Peyer's patch (tissue), 4 donors: Measurements from ENCODE around the gene EIF2S2. TPM values are rescaled to one million over a fixed set of nuclear protein-coding genes. Genes with fewer than 3 reads are reported as not detected.
A peak's percentile ranks its signal among the peaks of the same experiment; 100 is the strongest.
"Not testable (repeated sequence)": the region's sequence is repeated elsewhere in the genome, so short reads cannot be mapped to it uniquely, and the experiment has no call there.

Experiments used
- DNase-seq, 3 donors: peaks; one replicate each; pipeline ENCODE4 v3.0.0-alpha.2; 2017 to 2019
- H3K27ac ChIP-seq, 4 donors: fragments of 200-600 bp; sonication (generic); one replicate each; pipeline ENCODE4 v1.5.1; 2016 to 2019
- H3K27me3 ChIP-seq, 2 donors: fragments of 200-600 bp; sonication (generic); one replicate each; pipeline ENCODE4 v1.5.1; 2019
- H3K36me3 ChIP-seq, 3 donors: fragments of 200-600 bp; sonication (generic); one replicate each; pipeline ENCODE4 v1.5.1; 2016 to 2019
- H3K4me1 ChIP-seq, 4 donors: fragments of 200-600 bp; sonication (generic); one replicate each; pipeline ENCODE4 v1.5.1; 2016 to 2019
- H3K4me3 ChIP-seq, 4 donors: fragments of 200-600 bp; sonication (generic); 1 replicate in 3 of 4; 2 replicates in 1 of 4; pipeline ENCODE4 v1.5.1; 2016 to 2019; ENCODE audit warnings: mild to moderate bottlenecking in 1 of 4
- H3K9me3 ChIP-seq, 4 donors: fragments of 200-600 bp; sonication (generic); one replicate each; pipeline ENCODE4 v1.5.1; 2016 to 2019; ENCODE audit warnings: mild to moderate bottlenecking in 1 of 4
- POLR2A ChIP-seq, 2 donors: fragments of 450-650 bp; IDR thresholded peaks; one replicate each; pipeline ENCODE4 v1.5.1; 2017; ENCODE audit warnings: antibody characterized with exemption in 2 of 2, mild to moderate bottlenecking in 2 of 2, moderate library complexity in 2 of 2
- total RNA-seq, 4 donors: library from RNA; depleted of rRNA; stranded (reverse); fragments of >200 nt; gene quantifications; one replicate each; pipeline ENCODE4 v1.1.0, GENCODE V29; 2016
- TF ChIP-seq, protein P1 (sequence below), 6 experiments: fragments of 450-650 bp in 4 of 6; fragments of 200-600 bp in 2 of 6; sonication (generic) in 1 of 6; IDR thresholded peaks; one replicate each; pipeline ENCODE4 v1.5.1; 2017 to 2019; ENCODE audit warnings: antibody characterized with exemption in 6 of 6, mild to moderate bottlenecking in 3 of 6, moderate library complexity in 1 of 6

EIF2S2 gene, protein sequence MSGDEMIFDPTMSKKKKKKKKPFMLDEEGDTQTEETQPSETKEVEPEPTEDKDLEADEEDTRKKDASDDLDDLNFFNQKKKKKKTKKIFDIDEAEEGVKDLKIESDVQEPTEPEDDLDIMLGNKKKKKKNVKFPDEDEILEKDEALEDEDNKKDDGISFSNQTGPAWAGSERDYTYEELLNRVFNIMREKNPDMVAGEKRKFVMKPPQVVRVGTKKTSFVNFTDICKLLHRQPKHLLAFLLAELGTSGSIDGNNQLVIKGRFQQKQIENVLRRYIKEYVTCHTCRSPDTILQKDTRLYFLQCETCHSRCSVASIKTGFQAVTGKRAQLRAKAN
- 10 to 100 TPM; 25.0 to 48.7 (median 30.6) TPM for total RNA-seq

DNA sequence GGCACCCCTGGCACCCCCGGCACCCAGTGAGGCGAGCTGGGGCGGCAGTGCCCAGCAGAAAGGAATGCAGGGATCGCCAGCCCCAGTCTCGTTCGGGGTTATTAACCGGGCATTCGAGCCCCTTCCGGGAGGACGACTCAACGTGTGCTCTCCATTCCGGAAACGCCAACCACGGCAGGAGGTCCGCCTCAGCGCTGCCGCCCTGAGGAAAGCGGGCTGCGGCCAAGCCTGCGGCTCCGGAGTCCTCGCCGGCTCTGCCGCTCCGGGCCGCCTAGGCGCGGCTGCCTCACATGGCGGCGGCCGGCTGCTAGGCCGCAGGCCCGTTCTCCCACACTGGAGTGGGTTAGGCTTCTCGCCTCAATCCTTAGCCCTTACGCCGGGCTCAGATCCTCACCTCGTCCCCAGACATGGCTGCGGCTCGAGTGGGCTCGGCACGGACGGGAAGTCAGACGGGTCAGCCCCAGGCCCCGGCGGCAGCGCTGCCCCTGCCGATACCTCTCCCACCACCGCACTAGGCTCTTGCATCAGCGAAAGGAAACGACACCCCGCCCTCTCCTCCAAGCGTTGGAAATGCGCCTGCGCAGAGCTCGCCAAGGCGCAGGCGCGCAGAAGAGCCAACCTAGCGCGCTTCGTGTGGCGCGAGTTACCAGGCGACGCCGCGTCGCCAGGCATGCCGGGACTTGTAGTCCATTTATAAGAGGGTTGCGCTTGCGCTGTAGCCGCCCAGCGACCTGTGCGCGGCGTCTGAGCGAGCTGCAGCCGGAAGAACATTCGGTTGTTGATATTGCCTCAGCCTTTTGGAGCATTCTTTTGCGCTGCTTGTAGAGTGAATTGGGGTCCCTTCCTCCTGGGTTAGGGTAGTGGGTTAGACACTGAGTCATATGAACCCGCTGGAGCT lies at the start of gene EIF2S2:
Gene EIF2S2, minus strand, starts transcription at position 542 of the 898 bp plus-strand sequence. Its CDS starts 133 bp downstream, at position 409.
- no peaks in the 10 kb centered on the region for H3K9me3 ChIP-seq
- H3K4me3 ChIP-seq: peak within 1 kb of the TSS; percentile 84 to 93 (median 88)
- peak; percentile 95 to 99 (median 97) for DNase-seq
- TF ChIP-seq, protein P1, sequence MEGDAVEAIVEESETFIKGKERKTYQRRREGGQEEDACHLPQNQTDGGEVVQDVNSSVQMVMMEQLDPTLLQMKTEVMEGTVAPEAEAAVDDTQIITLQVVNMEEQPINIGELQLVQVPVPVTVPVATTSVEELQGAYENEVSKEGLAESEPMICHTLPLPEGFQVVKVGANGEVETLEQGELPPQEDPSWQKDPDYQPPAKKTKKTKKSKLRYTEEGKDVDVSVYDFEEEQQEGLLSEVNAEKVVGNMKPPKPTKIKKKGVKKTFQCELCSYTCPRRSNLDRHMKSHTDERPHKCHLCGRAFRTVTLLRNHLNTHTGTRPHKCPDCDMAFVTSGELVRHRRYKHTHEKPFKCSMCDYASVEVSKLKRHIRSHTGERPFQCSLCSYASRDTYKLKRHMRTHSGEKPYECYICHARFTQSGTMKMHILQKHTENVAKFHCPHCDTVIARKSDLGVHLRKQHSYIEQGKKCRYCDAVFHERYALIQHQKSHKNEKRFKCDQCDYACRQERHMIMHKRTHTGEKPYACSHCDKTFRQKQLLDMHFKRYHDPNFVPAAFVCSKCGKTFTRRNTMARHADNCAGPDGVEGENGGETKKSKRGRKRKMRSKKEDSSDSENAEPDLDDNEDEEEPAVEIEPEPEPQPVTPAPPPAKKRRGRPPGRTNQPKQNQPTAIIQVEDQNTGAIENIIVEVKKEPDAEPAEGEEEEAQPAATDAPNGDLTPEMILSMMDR (IDR thresholded peaks at IDR 0.05): no peak
- TF ChIP-seq POLR2A (IDR thresholded peaks at IDR 0.05): peak; percentile 92 to 98
- H3K27me3 ChIP-seq: no peaks in the 10 kb centered on the region
- peak within 1 kb of the TSS; percentile 96 to 98 (median 96) for H3K27ac ChIP-seq
- H3K36me3 ChIP-seq: peaks cover 0 to 5% (median 0%) of the 10 kb centered on the region in 3 donors
- H3K4me1 ChIP-seq: peaks cover 0 to 28% (median 4%) of the 10 kb centered on the region in 4 donors

- not testable (repeated sequence) for H3K36me3 ChIP-seq, H3K27me3 ChIP-seq, H3K27ac ChIP-seq, H3K4me3 ChIP-seq, H3K4me1 ChIP-seq, H3K9me3 ChIP-seq, DNase-seq
Measured at GRCh38 chr20:34157697-34158096, 45.7 kb upstream of the EIF2S2 start.

GRCh38 chr20:34155836-34156235 lies 43.8 kb upstream of the EIF2S2 start:
- H3K27me3 ChIP-seq: no peaks in the 10 kb centered on the region
- H3K4me3 ChIP-seq: no peak overlapping the region
- no peaks in the 10 kb centered on the region for H3K4me1 ChIP-seq
- DNase-seq: no peak
- no peaks in the 10 kb centered on the region for H3K36me3 ChIP-seq
- no peak overlapping the region for H3K27ac ChIP-seq
- H3K9me3 ChIP-seq: no peaks in the 10 kb centered on the region
- TF ChIP-seq, protein P1 (IDR thresholded peaks at IDR 0.05): no peak
- TF ChIP-seq POLR2A (IDR thresholded peaks at IDR 0.05): no peak

- H3K4me3 ChIP-seq, H3K9me3 ChIP-seq, DNase-seq, H3K36me3 ChIP-seq, H3K4me1 ChIP-seq, H3K27ac ChIP-seq, H3K27me3 ChIP-seq: not testable (repeated sequence)
Measured at GRCh38 chr20:34153169-34153568, 41.1 kb upstream of the EIF2S2 start.

DNA sequence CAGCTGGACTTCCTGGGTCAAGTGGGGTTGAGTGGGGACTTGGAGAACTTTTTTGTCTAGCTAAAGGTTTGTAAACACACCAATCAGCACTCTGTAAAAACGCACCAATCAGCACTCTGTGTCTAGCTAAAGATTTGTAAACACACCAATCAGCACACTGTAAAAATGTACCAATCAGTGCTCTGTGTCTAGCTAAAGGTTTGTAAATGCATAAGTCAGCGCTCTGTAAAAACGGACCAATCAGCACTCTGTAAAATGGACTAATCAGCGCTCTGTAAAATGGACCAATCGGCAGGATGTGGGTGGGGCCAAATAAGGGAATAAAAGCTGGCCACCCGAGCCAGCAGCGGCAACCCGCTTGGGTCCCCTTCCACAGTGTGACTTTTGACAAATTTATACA lies 40.0 kb upstream of the EIF2S2 start:
- not testable (repeated sequence) for H3K27ac ChIP-seq, H3K4me3 ChIP-seq, H3K36me3 ChIP-seq, H3K9me3 ChIP-seq, DNase-seq, H3K4me1 ChIP-seq, H3K27me3 ChIP-seq

DNA sequence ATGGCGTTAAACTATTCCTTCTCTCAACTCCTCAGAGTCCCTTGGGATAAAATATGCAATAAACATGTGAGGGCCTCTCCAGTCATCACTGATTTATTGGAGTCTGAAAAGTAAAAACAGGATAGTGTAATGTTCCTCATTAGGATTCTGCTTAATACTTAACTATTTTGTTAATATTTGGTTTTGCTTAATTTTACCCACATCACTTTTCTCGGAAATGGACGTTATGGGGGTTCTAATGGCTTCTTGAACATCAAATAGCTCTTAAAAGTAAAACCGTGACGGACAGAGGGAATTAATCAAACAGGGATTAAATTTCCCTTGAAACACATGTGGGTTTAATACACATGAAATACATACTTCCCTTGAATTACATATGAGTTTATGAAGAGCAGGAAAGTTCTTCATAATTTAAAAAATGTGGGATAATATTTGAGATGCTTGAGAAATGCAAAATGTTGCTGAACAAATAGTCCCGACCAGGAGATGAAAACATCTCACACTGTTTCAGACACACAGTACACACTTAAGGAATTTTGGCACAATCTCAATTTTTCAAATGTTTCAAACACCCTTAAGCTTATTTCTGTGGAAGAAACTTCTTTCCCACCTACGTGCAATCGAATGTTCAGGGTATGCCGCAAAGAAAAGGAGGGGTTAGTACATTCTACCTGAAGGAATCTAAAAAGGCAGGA lies 38.4 kb upstream of the EIF2S2 start:
- TF ChIP-seq, protein P1 (IDR thresholded peaks at IDR 0.05): no peak
- TF ChIP-seq POLR2A (IDR thresholded peaks at IDR 0.05): no peak
- H3K27ac ChIP-seq: no peak overlapping the region
- H3K27me3 ChIP-seq: no peaks in the 10 kb centered on the region
- DNase-seq: no peak
- no peak overlapping the region for H3K4me3 ChIP-seq
- no peaks in the 10 kb centered on the region for H3K9me3 ChIP-seq
- H3K36me3 ChIP-seq: no peaks in the 10 kb centered on the region
- no peaks in the 10 kb centered on the region for H3K4me1 ChIP-seq
